Heart left ventricle (tissue), 16 donors: Measurements from ENCODE around the gene SEMA5B. TPM values are rescaled to one million over a fixed set of nuclear protein-coding genes. Genes with fewer than 3 reads are reported as not detected.

Experiments used
- ATAC-seq, 4 donors: fragments of 200-7000 bp; cut with Tn5 transposase; one replicate each; pipeline ENCODE4 v1.9.1; 2020 to 2022; ENCODE audit warnings: moderate library complexity in 4 of 4, mild to moderate bottlenecking in 3 of 4, moderate number of reproducible peaks in 1 of 4
- DNase-seq, 5 donors: peaks; one replicate each; pipeline ENCODE4 v3.0.0-alpha.2; 2020
- H3K27ac ChIP-seq, 12 donors: fragments of 200-600 bp; sonication (generic) in 4 of 12; one replicate each; pipeline versions ENCODE4 v1.5.0 to v1.8.0; 2016 to 2022; ENCODE audit warnings: mild to moderate bottlenecking in 2 of 12
- H3K27me3 ChIP-seq, 9 donors: fragments of 200-600 bp; sonication (generic) in 2 of 9; one replicate each; pipeline versions ENCODE4 v1.5.1 to v1.8.0; 2016 to 2022; ENCODE audit warnings: mild to moderate bottlenecking in 3 of 9
- H3K36me3 ChIP-seq, 9 donors: fragments of 200-600 bp; sonication (generic) in 2 of 9; one replicate each; pipeline versions ENCODE4 v1.5.0 to v1.8.0; 2018 to 2022; ENCODE audit warnings: mild to moderate bottlenecking in 2 of 9
- H3K4me1 ChIP-seq, 12 donors: fragments of 200-600 bp; sonication (generic) in 4 of 12; one replicate each; pipeline versions ENCODE4 v1.5.0 to v1.8.0; 2016 to 2022; ENCODE audit warnings: mild to moderate bottlenecking in 3 of 12
- H3K4me3 ChIP-seq, 12 donors: fragments of 200-600 bp; sonication (generic) in 4 of 12; one replicate each; pipeline versions ENCODE4 v1.5.0 to v1.8.0; 2017 to 2022; ENCODE audit warnings: mild to moderate bottlenecking in 9 of 12, moderate library complexity in 4 of 12
- H3K9me3 ChIP-seq, 12 donors: fragments of 200-600 bp; sonication (generic) in 4 of 12; one replicate each; pipeline versions ENCODE4 v1.5.0 to v1.8.0; 2016 to 2022; ENCODE audit warnings: mild to moderate bottlenecking in 1 of 12
- CTCF ChIP-seq, 12 donors: fragments of 200-600 bp; sonication (generic) in 4 of 12; IDR thresholded peaks; one replicate each; pipeline versions ENCODE4 v1.5.0 to v1.8.0; 2018 to 2022; ENCODE audit warnings: antibody characterized with exemption in 12 of 12, mild to moderate bottlenecking in 5 of 12
- POLR2A ChIP-seq, 2 donors: fragments of 450-650 bp; IDR thresholded peaks; one replicate each; pipeline ENCODE4 v1.6.1; 2017; ENCODE audit warnings: antibody characterized with exemption in 2 of 2, mild to moderate bottlenecking in 2 of 2, moderate library complexity in 2 of 2
- WGBS, 4 donors: extraction: QIAGEN DNeasy Blood & Tissue Kit in 2 of 4; methylation state at CpG; one replicate each; pipeline versions ENCODE4 v1.1.5 to v1.1.7; 2013 to 2018; 5-methylcytosine and 5-hydroxymethylcytosine counted together
- intact Hi-C, 10 donors: fragments of 100-400 bp; cut with DNase I; formaldehyde crosslinking; loops; one replicate each; pipeline versions ENCODE4 v1.11.1 to v1.14.2; 2022
- polyA plus RNA-seq, 2 donors: library from polyadenylated mRNA; stranded (reverse); fragments of 200-250 nt; gene quantifications; one replicate each; pipeline ENCODE4 v1.2.3, GENCODE V29; 2013
- total RNA-seq, 9 donors: library from RNA; depleted of rRNA in 2 of 9; stranded (reverse); fragments of >200 nt in 2 of 9; fragmentation: NEBNext Ultra II Directional in 3 of 9; extraction: Animal tissue kit (Norgen Biotek cat#: 25700) in 3 of 9; gene quantifications; one replicate each; pipeline versions ENCODE4 v1.1.0 to v1.2.4, GENCODE V29; 2016 to 2023
- donor health status: ischemic (EF 13 %, LVEDD 7.1; RV severe dilation, severe dysfunction).
- donor health status: healthy with polysubstance abuse.
- donor health status: DM: no; HTN: yes; CAD: no.
- donor health status: DM: no; HTN: no; CAD: no.
- donor health status: ischemic (EF 25% LVEDD 6.9; RV normal size, moderate dysfunction).
- donor health status: ischemic (EF 25% LVEDD 5.7; RV mildly dilated, moderate dysfunction).
- donor health status: healthy.
- donor health status: DM: yes; HTN: yes; CAD: no.
- donor health status: ischemic (EF 35%, LVEDD 5.7; RV mildly dilated, moderate dysfunction).
- donor health status: nonischemic (EF 11% LVEDD 7.7; RV severe dilation, severe dysfunction).
- donor health status: DM: yes; HTN: yes; CAD: no.
- donor health status: PGD.
- donor health status: ischemic (EF 29% LVEDD 5.4; RV normal size, mild dysfunction).
- donor health status: nonischemic (EF 23%, LVEDD 6.1; RV moderate dilation, normal function).

Gene SEMA5B
- total and polyA plus RNA-seq, 11 donors, result 2.2 to 16.7 (median 7.0) TPM

DNA sequence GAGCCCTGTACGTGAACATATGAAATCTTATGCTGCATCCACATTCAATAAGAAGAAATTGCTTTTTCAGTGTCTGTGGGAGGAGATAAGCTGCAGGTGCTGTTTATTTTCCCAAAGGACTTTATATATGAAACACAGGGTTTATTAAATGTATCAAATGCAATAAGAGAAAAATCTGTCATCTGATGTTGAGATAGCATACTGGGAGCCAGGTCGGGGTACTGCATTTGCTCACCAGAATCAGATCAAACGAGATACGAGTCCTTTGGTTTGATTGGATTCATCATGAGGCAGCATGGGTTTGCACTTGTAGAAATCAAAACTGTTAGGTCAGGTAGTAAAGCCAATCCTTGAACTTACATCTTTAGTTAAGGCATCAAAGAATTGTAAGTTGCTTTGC lies 141.3 kb downstream of the SEMA5B start:
- DNase-seq, result no peak
- TF ChIP-seq POLR2A (IDR thresholded peaks at IDR 0.05), result no peak
- TF ChIP-seq CTCF (IDR thresholded peaks at IDR 0.05), result no peak
- intact Hi-C loops, result no loop called here
- H3K4me3 ChIP-seq, result no peak overlapping the region
- peaks cover 0 to 14% (median 2%) of the 10 kb centered on the region in 9 donors for H3K36me3 ChIP-seq
- H3K27ac ChIP-seq, result no peak overlapping the region
- H3K9me3 ChIP-seq, result no peaks in the 10 kb centered on the region
- H3K4me1 ChIP-seq, result peaks cover 0 to 20% (median 9%) of the 10 kb centered on the region in 12 donors
- ATAC-seq, result no peak
- 94 to 98% (median 96%) methylated on average over 4 of the region's 4 CpGs for WGBS, 4 donors
- no peaks in the 10 kb centered on the region for H3K27me3 ChIP-seq

GRCh38 chr3:122882361-122882947 lies 145.1 kb downstream of the SEMA5B start:
- Histone ChIP-seq H3K27me3 (no peaks in the 10 kb centered on the region), H3K4me1 (no peaks in the 10 kb centered on the region), H3K27ac (no peak overlapping the region), H3K36me3 (peaks cover 0 to 37% (median 28%) of the 10 kb centered on the region in 9 donors), H3K4me3 (no peak overlapping the region), H3K9me3 (no peaks in the 10 kb centered on the region)
- ATAC-seq (no peak), DNase-seq (no peak)
- intact Hi-C loops, result no loop called here
- WGBS, 4 donors, result 93 to 99% (median 98%) methylated on average over 2 of the region's 2 CpGs
- TF ChIP-seq POLR2A (IDR thresholded peaks at IDR 0.05), result no peak
- TF ChIP-seq CTCF (IDR thresholded peaks at IDR 0.05), result no peak

- ATAC-seq (no peak), DNase-seq (no peak)
- TF ChIP-seq POLR2A (IDR thresholded peaks at IDR 0.05) (no peak), CTCF (IDR thresholded peaks at IDR 0.05) (no peak)
- intact Hi-C loops, result no loop called here
- Histone ChIP-seq H3K27me3 (no peaks in the 10 kb centered on the region), H3K4me1 (no peaks in the 10 kb centered on the region), H3K27ac (no peak overlapping the region), H3K4me3 (no peak overlapping the region), H3K9me3 (no peaks in the 10 kb centered on the region), H3K36me3 (peaks cover 0 to 37% (median 28%) of the 10 kb centered on the region in 9 donors)
- WGBS, 4 donors, result 78 to 84% (median 82%) methylated on average over 4 of the region's 4 CpGs
These were observed 146.9 kb downstream of the SEMA5B start for GRCh38 chr3:122880624-122881023.

DNA sequence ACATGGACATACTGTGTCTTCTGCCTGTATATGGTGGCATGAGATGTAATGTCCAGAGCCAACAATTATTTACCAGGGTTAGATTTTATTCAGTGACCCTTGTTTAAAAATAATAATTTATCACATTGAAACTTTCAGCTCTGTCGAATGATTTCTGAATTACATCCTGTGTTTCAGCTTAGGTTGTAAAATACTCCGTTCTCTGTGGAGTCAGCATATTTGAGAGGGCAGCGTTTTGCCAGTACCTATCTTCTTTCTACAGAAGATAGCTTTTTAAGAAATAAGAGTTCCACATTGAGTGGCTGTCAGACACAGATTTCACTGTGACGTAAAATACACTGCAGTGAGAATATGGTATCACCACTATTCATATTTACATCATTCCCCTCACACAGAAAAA lies 147.4 kb downstream of the SEMA5B start:
- no peak for TF ChIP-seq CTCF (IDR thresholded peaks at IDR 0.05)
- no peak for TF ChIP-seq POLR2A (IDR thresholded peaks at IDR 0.05)
- 92 to 97% (median 94%) methylated on average over 4 of the region's 4 CpGs for WGBS, 4 donors
- Histone ChIP-seq H3K27me3 (no peaks in the 10 kb centered on the region), H3K4me3 (no peak overlapping the region), H3K9me3 (no peaks in the 10 kb centered on the region), H3K36me3 (peaks cover 0 to 37% (median 28%) of the 10 kb centered on the region in 9 donors), H3K4me1 (no peaks in the 10 kb centered on the region), H3K27ac (no peak overlapping the region)
- intact Hi-C loops, result no loop called here
- DNase-seq, result no peak
- ATAC-seq, result no peak
